ENCODE results near the gene PLP2.

Gene PLP2

GRCh38 chrX:49202022-49202421 is 30.3 kb downstream of the PLP2 start:
- in situ Hi-C loops (cut with HindIII; ENCODE audit: low pct_ligation_motif_present, low sequenced_read_pairs): no loop called here
- Histone ChIP-seq H3K4me3 (ENCODE audit: low read depth, low read length) (no peak overlapping the region), H3K36me3 (replicated peaks) (no peaks in the 10 kb centered on the region), H3K27ac (no peak overlapping the region), H3K27me3 (replicated peaks) (no peaks in the 10 kb centered on the region)
- DNase-seq: no peak
- no peak for TF ChIP-seq CTCF (IDR thresholded peaks at IDR 0.05; ENCODE audit: low read depth, low read length, missing control alignments)

GRCh38 chrX:49203536-49203935 is 31.8 kb downstream of the PLP2 start:
- Histone ChIP-seq H3K27me3 (replicated peaks) (no peaks in the 10 kb centered on the region), H3K4me3 (ENCODE audit: low read depth, low read length) (no peak overlapping the region), H3K36me3 (replicated peaks) (no peaks in the 10 kb centered on the region), H3K27ac (no peak overlapping the region)
- DNase-seq: no peak
- TF ChIP-seq CTCF (IDR thresholded peaks at IDR 0.05; ENCODE audit: low read depth, low read length, missing control alignments): no peak
- in situ Hi-C loops (cut with HindIII; ENCODE audit: low pct_ligation_motif_present, low sequenced_read_pairs): no loop called here

GRCh38 chrX:49204017-49204416 is 32.3 kb downstream of the PLP2 start:
- TF ChIP-seq CTCF (IDR thresholded peaks at IDR 0.05; ENCODE audit: low read depth, low read length, missing control alignments): no peak
- H3K4me3 ChIP-seq (ENCODE audit: low read depth, low read length): no peak overlapping the region
- no peak for DNase-seq
- in situ Hi-C loops (cut with HindIII; ENCODE audit: low pct_ligation_motif_present, low sequenced_read_pairs): no loop called here
- no peak overlapping the region for H3K27ac ChIP-seq
- no peaks in the 10 kb centered on the region for H3K27me3 ChIP-seq (replicated peaks)
- H3K36me3 ChIP-seq (replicated peaks): no peaks in the 10 kb centered on the region

- Histone ChIP-seq H3K27me3 (replicated peaks) (no peaks in the 10 kb centered on the region), H3K27ac (no peak overlapping the region), H3K4me3 (ENCODE audit: low read depth, low read length) (no peak overlapping the region), H3K36me3 (replicated peaks) (no peaks in the 10 kb centered on the region)
- in situ Hi-C loops (cut with HindIII; ENCODE audit: low pct_ligation_motif_present, low sequenced_read_pairs): no loop called here
- no peak for DNase-seq
- no peak for TF ChIP-seq CTCF (IDR thresholded peaks at IDR 0.05; ENCODE audit: low read depth, low read length, missing control alignments)
Measured at GRCh38 chrX:49204709-49205108, 33.0 kb downstream of the PLP2 start.

GRCh38 chrX:49205443-49205842 is 33.7 kb downstream of the PLP2 start:
- no peak overlapping the region for H3K27ac ChIP-seq
- in situ Hi-C loops (cut with HindIII; ENCODE audit: low pct_ligation_motif_present, low sequenced_read_pairs): no loop called here
- no peaks in the 10 kb centered on the region for H3K27me3 ChIP-seq (replicated peaks)
- no peak overlapping the region for H3K4me3 ChIP-seq (ENCODE audit: low read depth, low read length)
- no peak for DNase-seq
- TF ChIP-seq CTCF (IDR thresholded peaks at IDR 0.05; ENCODE audit: low read depth, low read length, missing control alignments): no peak
- H3K36me3 ChIP-seq (replicated peaks): no peaks in the 10 kb centered on the region

GRCh38 chrX:49206543-49206942 is 34.8 kb downstream of the PLP2 start:
- Histone ChIP-seq H3K27me3 (replicated peaks) (no peaks in the 10 kb centered on the region), H3K4me3 (ENCODE audit: low read depth, low read length) (no peak overlapping the region), H3K36me3 (replicated peaks) (no peaks in the 10 kb centered on the region), H3K27ac (no peak overlapping the region)
- no peak for DNase-seq
- no peak for TF ChIP-seq CTCF (IDR thresholded peaks at IDR 0.05; ENCODE audit: low read depth, low read length, missing control alignments)
- in situ Hi-C loops (cut with HindIII; ENCODE audit: low pct_ligation_motif_present, low sequenced_read_pairs): no loop called here
